HEK293 (cell line): Measurements from ENCODE around the gene LRRC2.

Experiments used
- ZNF449 ChIP-seq: fragments of 450-650 bp; formaldehyde crosslinking; IDR thresholded peaks from 2 replicates; pipeline ENCODE4 v1.5.1; 2017; ENCODE audit warnings: missing biosample characterization, mild to moderate bottlenecking, missing genetic modification characterization, moderate library complexity
- TF ChIP-seq, protein P1 (sequence below): fragments of 450-650 bp; formaldehyde crosslinking; IDR thresholded peaks from 2 replicates; pipeline ENCODE4 v1.5.1; 2016; ENCODE audit warnings: missing biosample characterization, missing genetic modification characterization

DNA sequence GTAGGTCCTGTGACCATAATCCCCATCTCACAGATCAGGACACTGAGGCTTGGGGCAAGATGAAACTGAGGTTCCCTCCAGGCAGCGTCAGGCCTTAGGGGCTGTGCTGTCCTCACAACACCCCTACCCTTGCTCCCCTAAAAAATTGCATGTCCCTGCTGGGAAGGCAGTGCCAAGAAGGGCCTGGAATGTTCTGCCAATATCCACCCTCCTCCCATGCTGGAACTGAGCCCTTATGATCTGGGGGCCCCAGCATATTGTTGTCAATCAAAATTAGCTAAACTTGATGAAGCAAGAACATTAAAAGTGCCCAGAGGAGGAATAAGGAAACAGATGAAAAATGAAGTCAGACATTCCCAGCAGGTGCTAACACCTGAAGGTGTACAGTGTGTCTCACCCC is 81.7 kb downstream of the LRRC2 start:
- TF ChIP-seq ZNF449 (tag by site-specific recombination): no peak
- TF ChIP-seq, protein P1, sequence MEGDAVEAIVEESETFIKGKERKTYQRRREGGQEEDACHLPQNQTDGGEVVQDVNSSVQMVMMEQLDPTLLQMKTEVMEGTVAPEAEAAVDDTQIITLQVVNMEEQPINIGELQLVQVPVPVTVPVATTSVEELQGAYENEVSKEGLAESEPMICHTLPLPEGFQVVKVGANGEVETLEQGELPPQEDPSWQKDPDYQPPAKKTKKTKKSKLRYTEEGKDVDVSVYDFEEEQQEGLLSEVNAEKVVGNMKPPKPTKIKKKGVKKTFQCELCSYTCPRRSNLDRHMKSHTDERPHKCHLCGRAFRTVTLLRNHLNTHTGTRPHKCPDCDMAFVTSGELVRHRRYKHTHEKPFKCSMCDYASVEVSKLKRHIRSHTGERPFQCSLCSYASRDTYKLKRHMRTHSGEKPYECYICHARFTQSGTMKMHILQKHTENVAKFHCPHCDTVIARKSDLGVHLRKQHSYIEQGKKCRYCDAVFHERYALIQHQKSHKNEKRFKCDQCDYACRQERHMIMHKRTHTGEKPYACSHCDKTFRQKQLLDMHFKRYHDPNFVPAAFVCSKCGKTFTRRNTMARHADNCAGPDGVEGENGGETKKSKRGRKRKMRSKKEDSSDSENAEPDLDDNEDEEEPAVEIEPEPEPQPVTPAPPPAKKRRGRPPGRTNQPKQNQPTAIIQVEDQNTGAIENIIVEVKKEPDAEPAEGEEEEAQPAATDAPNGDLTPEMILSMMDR (tag by site-specific recombination): no peak
